ENCODE data around the gene COL11A2. TPM values are rescaled to one million over a fixed set of nuclear protein-coding genes. Genes with fewer than 3 reads are reported as not detected.
"Not testable (repeated sequence)": the region's sequence is repeated elsewhere in the genome, so short reads cannot be mapped to it uniquely, and the experiment has no call there.

COL11A2 gene
- total RNA-seq, result under 1 TPM; 0.77 to 0.79 TPM

DNA sequence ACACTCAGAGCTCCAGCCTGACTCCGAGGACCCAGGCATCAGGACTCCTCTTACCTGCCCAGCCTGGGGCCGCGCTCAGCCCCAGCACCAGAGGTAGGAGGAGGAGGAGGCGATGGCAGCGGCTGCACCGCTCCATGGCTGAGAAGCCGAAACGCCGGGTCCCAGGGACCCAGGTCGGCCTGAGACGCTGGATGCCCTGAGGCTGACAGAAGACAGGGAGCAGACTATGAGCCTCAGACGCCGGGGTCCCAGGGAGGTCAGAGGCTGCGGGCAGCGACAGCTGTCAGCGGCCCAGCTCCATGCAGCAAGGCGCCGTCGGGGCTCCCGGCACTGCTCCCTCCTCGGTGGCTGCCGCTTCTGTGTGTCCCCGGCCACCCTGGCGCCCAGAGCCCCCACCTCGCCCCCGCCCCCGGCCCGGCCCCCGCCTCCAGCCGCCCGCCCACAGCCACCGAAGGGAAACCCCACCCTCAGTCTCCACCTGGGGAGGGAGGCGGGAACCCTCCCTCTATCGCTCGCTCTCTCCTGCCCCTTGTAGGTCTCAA, at the start of gene COL11A2:
COL11A2 (minus strand) TSS at position 363 of the 542 bp plus-strand sequence; CDS start at position 136, 227 bp downstream.
- no peak for DNase-seq
- no peak within 1 kb of the TSS for H3K27ac Mint-ChIP-seq
- ATAC-seq, result no peak
- H3K27me3 Mint-ChIP-seq, result peaks cover 46% of the 10 kb centered on the region
- peaks cover 24% of the 10 kb centered on the region for H3K36me3 Mint-ChIP-seq
- CTCF ChIA-PET, result interaction anchor here (1.5 kb wide), 1 partner anchor 56 kb away, joined by 4 read pairs; no protein-coding TSS in a partner anchor
- H3K4me3 Mint-ChIP-seq, result no peak within 1 kb of the TSS
- H3K9me3 Mint-ChIP-seq (ENCODE audit: low read depth), result no peaks in the 10 kb centered on the region
- H3K4me1 Mint-ChIP-seq, result peaks cover 6% of the 10 kb centered on the region

DNA sequence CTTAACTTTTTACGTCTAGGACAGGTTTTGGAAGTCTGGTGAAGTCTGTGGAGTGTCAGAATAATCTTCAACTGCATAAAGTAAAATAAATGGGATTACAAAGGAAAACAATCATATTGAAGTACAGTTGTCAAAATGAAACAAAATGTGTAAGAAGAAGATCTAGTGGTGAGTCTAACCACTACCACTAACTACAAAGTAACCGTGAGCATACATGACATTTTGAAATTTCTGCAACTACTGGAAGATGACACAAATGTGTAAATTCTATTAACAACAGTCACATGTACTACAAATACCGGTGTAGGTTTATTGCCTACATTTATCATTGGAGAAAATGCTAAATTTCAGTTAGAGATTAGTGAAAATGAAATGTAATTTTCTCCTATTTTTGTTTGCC, 49.7 kb upstream of the COL11A2 start:
- no peaks in the 10 kb centered on the region for H3K36me3 Mint-ChIP-seq
- DNase-seq, result no peak
- H3K4me1 Mint-ChIP-seq, result peaks cover 12% of the 10 kb centered on the region
- CTCF ChIA-PET, result interaction anchor here (2.1 to 2.2 kb wide), 2 partner anchors 80 to 124 kb away, joined by 5 to 6 read pairs; no protein-coding TSS in a partner anchor
- H3K4me3 Mint-ChIP-seq, result peak overlapping the region; percentile 25
- no peaks in the 10 kb centered on the region for H3K9me3 Mint-ChIP-seq (ENCODE audit: low read depth)
- H3K27me3 Mint-ChIP-seq, result peaks cover 44% of the 10 kb centered on the region
- peak; percentile 75 for ATAC-seq
- H3K27ac Mint-ChIP-seq, result no peak overlapping the region

DNA sequence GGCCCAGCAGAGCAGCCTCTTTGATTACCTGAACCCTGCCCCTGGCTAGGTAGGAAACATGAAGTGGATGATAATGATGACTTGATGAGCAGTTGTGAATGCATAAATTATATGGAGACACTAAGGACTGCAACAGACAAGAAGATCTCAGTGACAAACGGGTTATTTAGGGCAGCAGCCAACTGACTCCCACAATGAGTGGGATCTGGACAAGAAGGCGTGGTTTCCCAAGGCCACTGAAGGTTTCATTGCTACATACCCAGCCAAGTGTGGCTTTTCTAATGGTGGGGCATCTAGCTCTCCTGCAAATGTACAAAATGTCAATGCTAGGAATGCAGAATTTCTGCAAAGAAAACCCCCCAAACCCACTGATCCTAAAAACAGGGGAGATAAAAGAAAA, 45.5 kb upstream of the COL11A2 start:
- Mint-ChIP-seq H3K9me3 (ENCODE audit: low read depth) (no peaks in the 10 kb centered on the region), H3K27me3 (peaks cover 48% of the 10 kb centered on the region), H3K4me3 (no peak overlapping the region), H3K27ac (no peak overlapping the region), H3K36me3 (no peaks in the 10 kb centered on the region), H3K4me1 (peaks cover 12% of the 10 kb centered on the region)
- CTCF ChIA-PET, result interaction anchor here (1.0 to 1.4 kb wide), 4 partner anchors 11 to 113 kb away, joined by 3 to 5 read pairs (median 4); no protein-coding TSS in a partner anchor
- ATAC-seq, result no peak
- DNase-seq, result no peak

DNA sequence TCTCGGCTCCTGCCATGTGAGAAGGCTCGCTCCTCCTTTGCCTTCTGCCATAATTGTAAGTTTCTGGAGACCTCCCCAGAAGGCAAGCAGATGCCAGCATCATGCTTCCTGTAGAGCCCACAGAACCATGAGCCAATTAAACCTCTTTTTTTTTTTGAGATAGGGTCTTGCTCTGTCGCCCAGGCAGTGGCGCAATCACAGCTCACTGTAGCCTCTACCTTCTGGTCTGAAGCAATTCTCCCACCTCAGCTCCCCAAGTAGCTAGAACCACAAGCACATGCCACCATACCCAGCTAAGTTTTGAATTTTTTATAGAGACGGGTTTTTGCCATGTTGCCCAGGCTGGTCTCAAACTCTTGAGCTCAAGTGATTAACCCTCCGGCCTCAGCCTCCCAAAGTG, 44.6 kb upstream of the COL11A2 start:
- ATAC-seq (no peak), DNase-seq (no peak)
- H3K27me3 Mint-ChIP-seq, result peaks cover 45% of the 10 kb centered on the region
- H3K9me3 Mint-ChIP-seq (ENCODE audit: low read depth), result no peaks in the 10 kb centered on the region
- CTCF ChIA-PET, result interaction anchor here (0.7 to 1.2 kb wide), 2 partner anchors 10 to 39 kb away, joined by 3 to 4 read pairs; no protein-coding TSS in a partner anchor
- no peaks in the 10 kb centered on the region for H3K36me3 Mint-ChIP-seq
- H3K4me3 Mint-ChIP-seq, result no peak overlapping the region
- H3K27ac Mint-ChIP-seq, result no peak overlapping the region
- H3K4me1 Mint-ChIP-seq, result peaks cover 6% of the 10 kb centered on the region

DNA sequence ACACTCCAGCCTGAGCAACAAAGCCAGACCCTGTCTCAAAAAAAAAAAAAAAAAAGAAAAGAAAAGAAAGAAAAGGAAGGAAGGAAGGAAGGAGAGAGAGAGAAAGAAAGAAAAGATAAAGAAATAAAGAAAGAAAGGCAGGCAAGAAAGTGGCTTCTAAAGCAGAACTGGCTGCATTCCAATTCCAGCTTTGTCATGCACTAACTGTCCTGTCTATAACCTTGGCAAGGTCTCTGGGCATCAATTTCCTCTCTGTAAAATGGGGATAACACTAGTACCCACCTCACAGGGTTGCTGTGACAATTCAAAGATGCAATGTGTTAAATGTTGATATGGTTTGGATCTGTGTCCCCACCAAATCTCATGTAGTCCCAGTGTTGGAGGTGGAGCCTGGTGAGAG, 44.1 kb upstream of the COL11A2 start:
- DNase-seq (no peak), ATAC-seq (no peak)
- Mint-ChIP-seq H3K36me3 (no peaks in the 10 kb centered on the region), H3K4me1 (peaks cover 2% of the 10 kb centered on the region), H3K27me3 (peaks cover 45% of the 10 kb centered on the region), H3K27ac (no peak overlapping the region), H3K4me3 (no peak overlapping the region), H3K9me3 (ENCODE audit: low read depth) (no peaks in the 10 kb centered on the region)
- CTCF ChIA-PET, result interaction anchor here (0.7 kb wide), 1 partner anchor 38 kb away, joined by 3 read pairs; no protein-coding TSS in a partner anchor

DNA sequence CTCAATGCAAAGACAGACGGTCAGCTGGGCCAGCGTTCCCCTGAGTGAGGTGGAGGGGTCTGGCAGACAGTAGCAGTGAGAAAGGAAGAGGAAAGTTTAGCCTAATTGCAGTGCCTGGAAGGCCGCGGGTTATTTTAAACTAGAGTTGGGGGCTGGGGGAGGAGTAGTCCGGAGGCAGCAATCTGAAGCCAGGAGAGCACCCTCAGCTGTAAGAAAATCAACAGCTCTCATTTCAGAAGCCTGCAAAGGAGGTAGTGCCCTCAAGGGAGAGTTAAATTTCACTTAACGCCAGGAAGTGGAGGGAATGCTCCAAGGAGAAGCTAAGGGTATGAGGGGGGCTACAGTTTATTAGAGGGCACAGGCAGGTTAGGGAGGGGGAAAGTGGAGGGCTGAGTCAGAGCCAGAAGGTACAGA, 43.0 kb upstream of the COL11A2 start:
- no peak overlapping the region for H3K4me3 Mint-ChIP-seq
- no peaks in the 10 kb centered on the region for H3K4me1 Mint-ChIP-seq
- no peaks in the 10 kb centered on the region for H3K9me3 Mint-ChIP-seq (ENCODE audit: low read depth)
- H3K27me3 Mint-ChIP-seq, result peaks cover 42% of the 10 kb centered on the region
- no peaks in the 10 kb centered on the region for H3K36me3 Mint-ChIP-seq
- no peak for DNase-seq
- no peak overlapping the region for H3K27ac Mint-ChIP-seq
- no peak for ATAC-seq
- CTCF ChIA-PET, result interaction anchor here (1.0 kb wide), 1 partner anchor 13 kb away, joined by 3 read pairs; no protein-coding TSS in a partner anchor

DNA sequence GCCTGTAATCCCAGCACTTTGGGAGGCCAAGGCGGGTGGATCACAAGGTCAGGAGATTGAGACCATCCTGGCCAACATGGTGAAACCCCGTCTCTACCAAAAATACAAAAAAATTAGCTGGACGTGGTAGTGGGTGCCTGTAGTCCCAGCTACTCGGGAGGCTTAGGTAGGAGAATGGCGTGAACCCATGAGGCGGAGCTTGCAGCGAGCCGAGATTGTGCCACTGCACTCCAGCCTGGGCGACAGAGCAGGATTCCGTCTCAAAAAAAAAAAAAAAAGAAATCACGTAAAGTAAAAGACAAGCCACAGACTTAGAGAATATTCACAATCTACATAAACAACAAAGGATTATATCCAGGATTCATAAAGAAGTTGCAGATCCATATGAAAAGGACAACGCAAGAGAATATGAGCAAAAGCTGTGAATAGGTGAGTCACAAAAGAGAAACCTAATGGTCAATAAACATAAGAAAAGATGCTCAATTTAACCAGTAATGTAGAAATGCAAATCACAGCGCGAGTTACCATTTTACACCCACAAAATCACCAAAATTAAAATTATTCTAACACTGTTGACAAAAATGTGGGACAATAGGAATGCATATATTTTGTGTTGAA, 34.3 kb upstream of the COL11A2 start:
- not testable (repeated sequence) for H3K4me1 Mint-ChIP-seq; H3K36me3 Mint-ChIP-seq; H3K27ac Mint-ChIP-seq; H3K9me3 Mint-ChIP-seq (ENCODE audit: low read depth); H3K4me3 Mint-ChIP-seq; DNase-seq; ATAC-seq
- CTCF ChIA-PET, result interaction anchor here (0.5 to 1.6 kb wide), 3 partner anchors 11 to 21 kb away, joined by 3 to 5 read pairs (median 4); no protein-coding TSS in a partner anchor
- peaks cover 50% of the 10 kb centered on the region for H3K27me3 Mint-ChIP-seq

DNA sequence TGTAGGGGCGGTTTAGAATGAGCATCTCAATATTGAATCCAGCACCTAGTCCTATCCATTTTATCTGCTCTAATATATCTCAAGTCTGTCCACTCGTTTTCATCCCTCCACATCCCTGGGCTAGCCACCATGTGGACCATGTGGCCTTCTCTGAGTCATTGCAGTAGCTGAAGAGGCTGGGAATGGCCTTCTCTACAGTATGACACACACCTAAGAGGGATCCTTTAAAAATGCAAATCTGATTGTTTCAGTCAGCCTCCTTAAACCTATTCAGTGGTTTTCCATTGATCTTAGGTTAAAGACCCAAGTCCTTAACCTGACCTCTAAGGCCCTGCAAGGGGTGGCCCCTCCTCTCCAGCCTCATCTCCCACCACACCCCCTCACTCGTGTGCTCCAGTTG, 25.4 kb upstream of the COL11A2 start:
- no peak for ATAC-seq
- Mint-ChIP-seq H3K27ac (no peak overlapping the region), H3K4me3 (no peak overlapping the region), H3K9me3 (ENCODE audit: low read depth) (no peaks in the 10 kb centered on the region), H3K27me3 (peaks cover 61% of the 10 kb centered on the region), H3K36me3 (peaks cover 2% of the 10 kb centered on the region), H3K4me1 (peaks cover 11% of the 10 kb centered on the region)
- no peak for DNase-seq
- CTCF ChIA-PET, result interaction anchor here (0.7 kb wide), 1 partner anchor 25 kb away, joined by 3 read pairs; no protein-coding TSS in a partner anchor

DNA sequence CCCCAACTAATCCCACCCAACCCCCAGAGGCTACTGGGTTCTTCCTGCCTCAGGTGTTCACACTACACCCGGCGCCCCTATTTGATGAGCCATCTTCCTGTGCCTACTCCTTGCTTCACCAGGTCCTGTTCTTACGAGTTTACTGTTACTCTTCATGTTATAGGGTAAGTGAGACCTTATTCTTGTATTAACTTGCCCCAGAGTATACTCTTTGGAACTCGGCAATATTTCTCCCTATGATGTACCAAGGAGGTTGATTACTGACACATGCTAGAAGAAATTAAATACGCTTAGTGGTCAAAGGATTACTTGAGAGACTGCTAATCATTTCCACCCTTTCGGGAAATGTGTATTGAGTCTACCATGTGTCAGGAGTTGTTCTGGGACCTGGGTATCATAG, 25.0 kb upstream of the COL11A2 start:
- ATAC-seq (no peak), DNase-seq (no peak)
- H3K4me1 Mint-ChIP-seq, result peaks cover 14% of the 10 kb centered on the region
- peaks cover 61% of the 10 kb centered on the region for H3K27me3 Mint-ChIP-seq
- H3K9me3 Mint-ChIP-seq (ENCODE audit: low read depth), result no peaks in the 10 kb centered on the region
- H3K4me3 Mint-ChIP-seq, result no peak overlapping the region
- CTCF ChIA-PET, result no interaction called here
- no peak overlapping the region for H3K27ac Mint-ChIP-seq
- H3K36me3 Mint-ChIP-seq, result peaks cover 4% of the 10 kb centered on the region

DNA sequence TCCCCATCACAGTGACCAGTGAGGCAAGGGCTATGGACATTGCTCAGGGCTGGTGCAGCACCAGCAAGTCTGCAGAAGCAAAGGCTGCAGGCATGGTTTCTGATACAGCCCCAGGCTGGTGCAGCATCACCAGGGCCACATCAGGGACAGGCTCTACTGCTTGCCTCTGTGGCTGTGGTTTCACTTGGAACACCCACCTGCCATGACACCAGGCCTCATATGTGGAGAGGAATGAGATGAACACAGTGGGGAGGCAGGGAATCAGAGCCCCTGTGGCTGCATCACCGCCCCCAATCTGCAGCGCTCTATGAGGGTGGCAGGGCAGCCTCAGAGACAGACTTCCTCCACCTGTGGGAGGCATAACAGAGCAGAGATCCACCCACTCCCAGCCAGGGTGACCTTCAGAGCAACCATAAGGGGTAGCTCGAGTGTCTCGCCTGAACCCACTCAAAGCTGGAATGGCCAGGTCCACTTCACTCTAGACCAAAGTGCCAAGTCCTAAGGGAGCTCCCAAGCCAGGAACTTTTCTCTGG, 23.9 kb upstream of the COL11A2 start:
- Mint-ChIP-seq H3K4me1 (peaks cover 14% of the 10 kb centered on the region), H3K36me3 (peaks cover 8% of the 10 kb centered on the region), H3K27me3 (peaks cover 51% of the 10 kb centered on the region), H3K9me3 (ENCODE audit: low read depth) (no peaks in the 10 kb centered on the region), H3K4me3 (no peak overlapping the region), H3K27ac (no peak overlapping the region)
- CTCF ChIA-PET, result no interaction called here
- ATAC-seq, result no peak
- no peak for DNase-seq

DNA sequence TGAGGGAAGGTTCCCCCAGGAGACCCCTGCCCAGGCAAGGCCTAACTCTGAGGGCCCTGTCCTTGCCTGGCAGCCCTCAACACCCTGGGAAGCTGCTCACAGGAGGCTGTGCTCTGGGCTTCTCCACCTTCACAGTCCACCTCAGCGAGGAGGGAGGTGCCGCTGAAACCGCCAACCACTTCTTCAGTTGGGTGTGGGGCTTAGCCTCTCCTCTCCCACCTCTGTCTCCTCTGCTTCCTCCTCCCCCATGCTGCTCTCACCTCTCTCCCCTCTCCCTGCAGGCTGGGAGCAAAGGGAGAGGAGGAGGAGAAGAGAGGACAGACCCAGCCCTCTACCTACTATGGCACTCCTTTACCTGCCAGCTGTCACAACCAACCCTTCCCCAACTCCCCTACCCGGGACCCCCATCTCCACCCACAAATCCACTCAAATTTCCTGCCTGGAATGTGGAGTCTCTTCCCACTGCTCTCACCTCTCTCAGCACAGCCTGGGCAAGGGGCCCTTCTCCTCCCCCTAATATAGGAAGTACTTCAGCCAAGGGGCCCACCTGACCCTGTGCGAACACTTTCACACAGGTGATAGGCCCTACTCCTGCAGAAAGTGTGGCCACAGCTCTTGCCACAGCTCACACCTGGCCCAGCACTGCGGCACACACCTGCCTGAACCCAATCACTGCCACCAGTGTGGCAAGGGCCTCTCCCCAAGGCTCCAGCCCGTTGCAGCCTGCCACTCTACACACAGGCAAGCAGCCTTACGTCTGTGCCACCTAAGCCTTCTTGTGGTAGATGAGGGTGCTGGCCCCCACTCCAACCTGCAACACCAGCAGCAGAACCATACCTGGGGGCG, 23.2 kb upstream of the COL11A2 start:
- CTCF ChIA-PET, result no interaction called here
- H3K4me1 Mint-ChIP-seq, result peaks cover 16% of the 10 kb centered on the region
- H3K27me3 Mint-ChIP-seq, result peaks cover 50% of the 10 kb centered on the region
- DNase-seq (no peak), ATAC-seq (no peak)
- H3K27ac Mint-ChIP-seq, result no peak overlapping the region
- no peak overlapping the region for H3K4me3 Mint-ChIP-seq
- H3K36me3 Mint-ChIP-seq, result peaks cover 10% of the 10 kb centered on the region
- no peaks in the 10 kb centered on the region for H3K9me3 Mint-ChIP-seq (ENCODE audit: low read depth)

DNA sequence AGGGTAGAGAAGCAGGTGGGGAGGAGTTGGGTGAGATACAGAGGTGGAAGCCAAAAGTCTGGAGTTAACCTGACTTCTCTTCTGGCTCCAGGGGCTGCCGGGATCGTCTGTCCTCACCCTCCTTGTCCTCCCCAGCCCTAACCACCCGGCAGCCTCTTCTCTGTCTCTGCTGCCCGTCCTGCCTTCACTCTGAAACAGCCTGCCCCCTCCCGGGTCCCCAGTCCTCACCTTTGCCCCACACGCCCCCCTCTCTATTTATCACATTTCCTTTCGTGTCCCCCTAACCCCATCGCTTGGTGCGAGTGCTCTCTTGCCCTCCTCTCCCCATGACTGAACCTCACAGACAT, 21.7 kb upstream of the COL11A2 start:
- ATAC-seq, result no peak
- Mint-ChIP-seq H3K27ac (no peak overlapping the region), H3K36me3 (peaks cover 18% of the 10 kb centered on the region), H3K9me3 (ENCODE audit: low read depth) (no peaks in the 10 kb centered on the region), H3K4me3 (no peak overlapping the region), H3K4me1 (peaks cover 25% of the 10 kb centered on the region), H3K27me3 (peaks cover 44% of the 10 kb centered on the region)
- CTCF ChIA-PET, result no interaction called here
- no peak for DNase-seq

Measured in activated CD8-positive, alpha-beta memory T cell treated with anti-CD3 and anti-CD28 coated beads, Interleukin-2, amount 10 ng/mL, durations not matched to agents 7 days and 5 days (primary cell).